ENCODE data around the gene MAP3K7.

The MAP3K7 gene

GRCh38 chr6:90559931-90560330 is 26.9 kb downstream of the MAP3K7 start:
- H3K4me3 ChIP-seq (ENCODE audit: low read length) = no peak overlapping the region
- DNase-seq (ENCODE audit: low read depth) = no peak
- no peak for TF ChIP-seq CTCF (conservative IDR thresholded peaks at IDR 0.05; ENCODE audit: low read depth, low read length)

- no peak overlapping the region for H3K4me3 ChIP-seq (ENCODE audit: low read length)
- no peak for TF ChIP-seq CTCF (conservative IDR thresholded peaks at IDR 0.05; ENCODE audit: low read depth, low read length)
- no peak for DNase-seq (ENCODE audit: low read depth)
Observed at GRCh38 chr6:90557006-90557405, 29.9 kb downstream of the MAP3K7 start.

GRCh38 chr6:90547991-90548390 is 38.9 kb downstream of the MAP3K7 start:
- no peak for DNase-seq (ENCODE audit: low read depth)
- no peak for TF ChIP-seq CTCF (conservative IDR thresholded peaks at IDR 0.05; ENCODE audit: low read depth, low read length)
- H3K4me3 ChIP-seq (ENCODE audit: low read length) = no peak overlapping the region

GRCh38 chr6:90547079-90547478 is 39.8 kb downstream of the MAP3K7 start:
- no peak for TF ChIP-seq CTCF (conservative IDR thresholded peaks at IDR 0.05; ENCODE audit: low read depth, low read length)

GRCh38 chr6:90545448-90545847 is 41.4 kb downstream of the MAP3K7 start:
- no peak overlapping the region for H3K4me3 ChIP-seq (ENCODE audit: low read length)
- DNase-seq (ENCODE audit: low read depth) = no peak
- no peak for TF ChIP-seq CTCF (conservative IDR thresholded peaks at IDR 0.05; ENCODE audit: low read depth, low read length)

More at GRCh38 chr6:90547079-90547478, 39.8 kb downstream of the MAP3K7 start:
- H3K4me3 ChIP-seq (ENCODE audit: low read length) = no peak overlapping the region
- DNase-seq (ENCODE audit: low read depth) = no peak

- no peak for DNase-seq (ENCODE audit: low read depth)
- H3K4me3 ChIP-seq (ENCODE audit: low read length) = no peak overlapping the region
- no peak for TF ChIP-seq CTCF (conservative IDR thresholded peaks at IDR 0.05; ENCODE audit: low read depth, low read length)
Observed at GRCh38 chr6:90544741-90545140, 42.1 kb downstream of the MAP3K7 start.

- no peak for DNase-seq (ENCODE audit: low read depth)
- TF ChIP-seq CTCF (conservative IDR thresholded peaks at IDR 0.05; ENCODE audit: low read depth, low read length) = no peak
- no peak overlapping the region for H3K4me3 ChIP-seq (ENCODE audit: low read length)
Observed at GRCh38 chr6:90544081-90544480, 42.8 kb downstream of the MAP3K7 start.
